Stimulated activated CD8-positive, alpha-beta memory T cell treated with anti-CD3 and anti-CD28 coated beads, Interleukin-7, amount 100 ng/mL, for 4 hours (primary cell): ENCODE results near the gene WRAP73.
A peak's percentile ranks its signal among the peaks of the same experiment; 100 is the strongest.

Experiments used
- DNase-seq, 2 donors: peaks; one replicate each; pipeline ENCODE4 v3.0.0-alpha.2; 2020; ENCODE audit warnings: low read depth in 2 of 2

The WRAP73 gene

DNA sequence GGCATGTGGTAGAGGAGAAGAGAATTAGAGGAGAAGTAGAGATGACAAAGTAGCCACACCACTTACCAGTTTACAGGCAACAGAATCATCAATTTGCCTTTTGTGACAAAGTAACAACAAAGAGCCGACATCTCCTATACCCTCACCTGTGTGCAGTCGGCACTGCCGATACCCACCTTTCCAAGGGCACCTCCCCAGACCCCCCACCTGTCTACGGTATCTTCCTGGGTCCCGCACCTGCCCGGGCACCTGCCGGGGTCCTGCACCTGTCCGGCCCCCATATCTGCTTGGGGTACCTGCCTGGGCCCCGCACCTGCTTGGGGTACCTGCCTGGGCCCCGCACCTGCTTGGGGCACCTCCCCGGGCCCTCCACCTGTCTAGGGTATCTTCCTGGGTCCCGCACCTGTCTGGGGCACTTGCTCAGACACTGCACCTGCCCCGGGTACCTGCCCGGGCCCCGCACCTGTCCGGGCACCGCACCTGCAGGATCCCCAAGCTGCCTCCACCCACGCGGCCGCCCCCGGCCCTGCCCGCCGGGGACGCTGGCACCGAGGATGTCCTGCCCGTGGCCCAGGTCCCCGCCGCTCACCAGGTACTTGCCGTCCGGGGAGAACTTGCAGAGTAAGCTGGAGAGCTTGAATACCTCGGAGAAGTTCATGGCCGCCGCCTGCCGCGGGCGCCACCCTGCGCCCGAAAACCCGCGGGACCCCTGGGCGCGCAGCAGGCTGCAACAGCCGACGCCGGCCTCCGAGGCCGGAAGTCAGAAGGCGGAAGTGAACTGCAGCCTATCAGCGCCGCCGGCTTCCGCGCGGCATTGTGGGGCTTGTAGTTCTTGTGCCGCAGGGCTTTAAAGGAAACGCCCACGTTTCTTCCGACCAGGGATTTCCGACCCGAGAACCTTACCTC is at the start of gene WRAP73:
Gene WRAP73 (minus strand): TSS at position 762 of the 906 bp plus-strand sequence. CDS start 104 bp downstream, at position 658.
- DNase-seq = peak; percentile 85 to 86

- no peak for DNase-seq
Observed at GRCh38 chr1:3699596-3699995, 49.7 kb upstream of the WRAP73 start.

DNA sequence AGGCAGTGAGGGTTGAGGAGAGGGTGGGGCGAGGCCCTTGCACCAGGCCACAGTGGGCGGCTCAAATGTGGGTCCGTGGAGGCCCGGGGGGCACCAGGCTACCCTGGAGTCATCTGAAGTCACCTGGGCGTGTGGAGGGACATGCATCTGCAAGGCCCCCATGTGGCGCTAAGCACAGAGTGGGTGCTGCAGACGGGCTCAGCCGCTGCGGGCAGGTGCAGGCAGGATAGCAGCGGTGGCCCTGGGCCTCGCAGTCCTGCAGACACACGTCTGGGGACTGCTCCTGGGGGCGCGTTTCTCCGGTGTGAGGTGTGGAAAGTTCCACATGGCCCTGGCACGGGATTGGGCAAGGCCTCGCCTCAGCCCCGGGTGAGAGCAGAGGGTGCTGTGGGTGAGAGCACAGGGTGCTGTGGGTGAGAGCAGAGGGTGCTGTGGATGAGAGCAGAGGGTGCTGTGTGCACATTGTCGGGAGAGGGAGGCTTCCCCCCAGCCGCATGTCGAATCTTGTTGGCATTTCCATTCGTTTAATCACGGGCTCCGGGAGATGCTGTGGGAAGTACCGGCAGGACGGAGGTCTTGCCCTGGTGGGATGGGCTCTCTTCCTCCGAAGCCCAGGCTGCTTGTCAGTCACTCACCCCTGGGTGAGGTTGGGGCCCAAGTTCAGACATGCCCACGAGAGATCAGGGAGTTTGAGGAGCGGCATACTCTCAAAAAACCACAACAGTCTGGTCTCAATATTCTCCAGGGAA is 48.9 kb upstream of the WRAP73 start:
- DNase-seq = no peak

DNA sequence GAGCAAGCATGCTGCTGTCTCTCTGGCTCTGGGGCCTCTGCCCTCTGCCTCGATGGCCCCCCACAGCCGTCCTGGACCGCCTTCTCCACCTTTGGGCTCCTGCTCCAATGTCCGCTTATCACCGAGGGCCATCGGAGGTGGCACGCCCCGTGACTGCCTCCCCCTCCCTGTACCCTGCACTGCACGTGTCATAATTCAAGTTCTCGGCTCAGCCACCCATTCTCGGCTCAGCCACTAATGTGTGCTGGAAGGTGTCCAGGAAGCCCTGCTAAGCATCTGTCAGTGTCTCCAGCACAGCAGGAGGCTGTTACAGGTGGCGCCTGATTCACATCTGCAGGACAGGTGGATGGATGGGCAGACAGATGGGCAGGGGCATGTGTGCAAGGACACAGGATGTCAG is 47.9 kb upstream of the WRAP73 start:
- no peak for DNase-seq

GRCh38 chr1:3697104-3697503 is 47.2 kb upstream of the WRAP73 start:
- no peak for DNase-seq

DNA sequence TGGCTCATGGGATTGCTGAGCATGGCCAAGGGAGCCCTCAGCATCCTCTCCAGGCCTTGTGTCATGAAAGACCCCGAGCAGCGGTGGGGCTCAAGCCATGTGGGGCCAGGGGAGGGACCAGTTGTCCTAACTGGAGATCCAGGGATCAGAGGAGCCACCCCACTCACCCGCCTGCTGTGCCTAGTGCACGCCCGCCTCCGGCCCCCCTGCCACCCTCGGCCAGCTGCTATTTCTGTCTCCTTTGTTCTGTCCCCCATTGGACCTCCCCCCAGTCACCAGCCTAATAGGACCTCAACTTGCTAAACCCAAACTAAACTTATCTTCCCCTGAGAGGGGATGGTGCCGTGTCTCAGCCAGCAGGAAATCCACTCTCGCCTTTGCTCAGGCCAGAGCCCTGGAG is 46.8 kb upstream of the WRAP73 start:
- no peak for DNase-seq

DNA sequence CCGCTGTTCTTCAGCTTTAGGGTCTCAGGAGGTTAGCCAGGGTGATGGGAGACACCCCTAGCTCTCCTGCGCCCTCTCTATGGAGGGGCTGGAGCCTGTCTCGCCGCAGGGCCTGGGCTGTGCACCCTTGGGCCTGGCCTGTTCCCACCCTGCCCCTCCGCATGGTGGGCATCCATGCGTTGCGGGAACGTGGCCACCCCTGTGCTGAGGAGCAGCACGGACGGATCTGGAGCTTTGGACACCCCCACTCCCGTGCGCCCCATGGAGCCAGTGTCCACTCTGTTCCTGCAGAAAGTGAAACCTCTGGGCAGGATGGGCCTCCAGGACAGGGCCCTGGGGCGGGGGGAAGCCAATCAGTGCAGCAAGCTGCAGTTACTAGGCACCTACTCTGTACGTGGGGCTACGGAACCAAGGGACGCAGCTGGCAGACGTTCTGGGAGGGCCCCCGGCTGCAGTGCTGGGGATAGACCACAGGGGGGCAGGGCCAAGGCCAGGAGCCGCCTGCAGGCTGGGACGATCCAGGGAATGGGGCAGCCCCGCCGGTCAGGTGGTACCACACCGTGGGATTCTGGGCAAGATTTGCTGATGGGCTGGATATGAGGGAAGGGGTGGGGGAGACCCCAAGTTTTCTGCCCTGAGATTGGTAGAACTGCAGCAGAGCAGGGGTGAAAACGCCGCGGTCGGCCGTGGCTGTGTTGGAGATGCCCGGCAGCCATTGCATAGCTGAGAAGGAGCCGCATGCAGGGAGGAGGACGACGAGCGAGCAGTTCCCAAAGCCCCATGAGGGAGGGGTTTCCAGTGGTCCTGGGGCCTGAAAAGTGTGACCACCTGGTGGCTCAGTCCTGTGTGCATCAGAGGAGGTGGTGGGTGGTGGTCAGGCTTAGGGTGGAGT is 45.7 kb upstream of the WRAP73 start:
- no peak for DNase-seq

- DNase-seq = no peak
Observed at GRCh38 chr1:3693321-3693720, 43.4 kb upstream of the WRAP73 start.

DNA sequence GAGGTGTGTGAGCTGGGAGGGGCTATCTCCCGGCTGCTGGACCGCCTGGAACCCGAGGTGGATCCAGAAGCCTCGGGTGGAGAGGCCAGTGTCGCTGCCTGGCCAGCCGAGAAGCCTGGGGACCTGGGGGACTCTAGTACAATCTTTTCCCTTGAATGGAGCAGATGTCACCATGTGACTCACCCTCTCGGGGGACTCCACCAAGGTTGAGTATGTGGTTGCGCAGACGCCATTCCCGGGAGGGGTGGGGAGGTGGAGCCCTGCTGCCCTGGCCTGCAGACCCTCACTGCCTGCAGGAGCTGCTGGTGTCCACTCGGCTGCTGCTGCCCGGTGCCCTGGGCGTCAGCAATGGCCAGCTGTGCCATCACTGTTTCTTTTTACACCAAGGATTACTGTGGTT is 42.7 kb upstream of the WRAP73 start:
- no peak for DNase-seq

DNA sequence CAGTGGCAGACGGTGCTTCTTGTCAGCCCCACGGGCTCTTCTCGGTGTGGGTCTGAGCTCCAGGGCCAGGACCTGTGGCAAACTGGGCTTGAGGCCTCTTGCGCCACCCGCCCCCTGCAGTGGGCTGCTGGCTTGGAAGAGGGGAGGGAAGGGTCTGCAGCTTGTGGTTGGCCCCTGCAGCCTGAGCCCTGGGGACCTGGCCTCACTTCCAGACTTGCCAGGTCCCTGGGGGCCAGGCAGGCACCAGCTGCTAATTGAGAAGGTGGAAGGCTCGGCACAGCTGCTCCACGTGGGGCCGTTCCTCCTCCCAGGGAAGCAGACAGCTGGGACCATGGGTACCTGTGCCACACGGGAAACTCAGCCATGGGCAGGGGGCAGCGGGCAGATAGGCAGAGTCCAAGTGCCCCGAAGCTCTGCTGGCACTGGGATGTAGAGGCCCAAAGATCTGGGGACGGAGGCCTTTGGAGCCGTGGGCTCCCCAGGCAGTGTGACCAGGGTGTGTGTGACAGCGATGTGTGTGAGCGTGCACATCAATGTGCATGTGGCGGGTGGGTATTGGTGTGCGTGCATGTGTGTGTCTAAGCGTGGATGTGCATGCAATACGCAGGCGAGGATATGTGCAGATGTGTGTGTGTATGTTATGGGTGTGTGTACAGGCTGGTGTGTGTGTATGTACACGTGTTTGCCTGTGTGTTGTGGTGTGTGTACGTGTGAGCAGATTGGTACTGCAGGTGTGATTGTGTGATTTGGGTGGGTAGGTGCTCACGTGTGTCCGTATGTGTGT is 41.7 kb upstream of the WRAP73 start:
- DNase-seq = no peak

DNA sequence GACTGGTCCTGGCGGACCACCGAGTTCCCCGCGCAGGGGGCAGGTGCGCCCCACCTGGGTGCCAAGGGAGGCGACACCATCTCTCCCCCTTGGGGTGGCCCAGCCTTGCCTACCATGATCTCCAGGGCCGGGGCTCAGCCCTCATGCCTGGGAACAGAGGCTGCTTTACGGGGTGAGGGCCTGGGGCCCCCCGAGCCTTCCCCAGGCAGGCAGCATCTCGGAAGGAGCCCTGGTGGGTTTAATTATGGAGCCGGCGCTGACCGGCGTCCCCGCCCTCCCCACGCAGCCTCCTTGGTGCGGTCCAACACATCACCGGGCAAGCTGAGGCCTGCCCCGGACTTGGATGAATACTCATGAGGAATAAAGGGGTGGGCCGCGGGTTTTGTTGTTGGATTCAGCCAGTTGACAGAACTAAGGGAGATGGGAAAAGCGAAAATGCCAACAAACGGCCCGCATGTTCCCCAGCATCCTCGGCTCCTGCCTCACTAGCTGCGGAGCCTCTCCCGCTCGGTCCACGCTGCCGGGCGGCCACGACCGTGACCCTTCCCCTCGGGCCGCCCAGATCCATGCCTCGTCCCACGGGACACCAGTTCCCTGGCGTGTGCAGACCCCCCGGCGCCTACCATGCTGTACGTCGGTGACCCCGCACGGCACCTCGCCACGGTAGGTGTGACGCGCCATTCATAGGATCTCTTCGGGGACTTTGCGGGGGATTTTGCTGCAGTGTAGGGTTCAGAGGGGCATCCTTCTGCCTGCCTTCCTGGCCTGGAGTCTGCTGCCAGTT is 40.6 kb upstream of the WRAP73 start:
- DNase-seq = no peak

DNA sequence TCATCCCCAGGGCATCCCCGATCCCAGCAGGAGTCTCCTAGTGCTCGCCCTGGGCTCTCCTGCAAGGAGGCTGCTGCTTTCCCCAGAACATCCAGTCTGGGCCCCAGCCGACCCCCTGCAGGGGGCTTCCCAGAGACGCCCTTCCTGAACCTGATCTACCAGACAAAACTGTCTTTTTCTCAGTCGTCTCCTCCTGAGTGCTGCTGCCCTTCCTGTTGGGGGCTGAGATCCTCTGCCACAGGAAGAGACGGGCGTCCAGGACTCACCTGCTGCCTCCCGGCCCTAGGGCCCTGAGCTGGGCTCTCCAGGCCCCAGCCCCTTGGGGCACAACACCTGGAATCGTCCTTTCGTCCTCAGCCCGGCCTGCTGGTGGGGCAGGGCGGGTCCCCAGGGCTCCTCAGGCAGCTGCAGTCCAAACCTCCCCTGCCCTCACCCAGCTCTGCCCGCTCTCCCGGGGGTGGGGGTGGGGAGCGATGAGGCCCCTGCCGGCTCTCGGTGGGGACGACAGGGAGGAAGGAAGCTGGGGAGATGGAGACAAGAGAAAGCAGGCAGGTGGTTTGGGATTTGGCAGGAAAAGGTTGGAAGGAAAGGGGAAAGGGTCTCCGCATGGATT is 39.3 kb upstream of the WRAP73 start:
- no peak for DNase-seq

DNA sequence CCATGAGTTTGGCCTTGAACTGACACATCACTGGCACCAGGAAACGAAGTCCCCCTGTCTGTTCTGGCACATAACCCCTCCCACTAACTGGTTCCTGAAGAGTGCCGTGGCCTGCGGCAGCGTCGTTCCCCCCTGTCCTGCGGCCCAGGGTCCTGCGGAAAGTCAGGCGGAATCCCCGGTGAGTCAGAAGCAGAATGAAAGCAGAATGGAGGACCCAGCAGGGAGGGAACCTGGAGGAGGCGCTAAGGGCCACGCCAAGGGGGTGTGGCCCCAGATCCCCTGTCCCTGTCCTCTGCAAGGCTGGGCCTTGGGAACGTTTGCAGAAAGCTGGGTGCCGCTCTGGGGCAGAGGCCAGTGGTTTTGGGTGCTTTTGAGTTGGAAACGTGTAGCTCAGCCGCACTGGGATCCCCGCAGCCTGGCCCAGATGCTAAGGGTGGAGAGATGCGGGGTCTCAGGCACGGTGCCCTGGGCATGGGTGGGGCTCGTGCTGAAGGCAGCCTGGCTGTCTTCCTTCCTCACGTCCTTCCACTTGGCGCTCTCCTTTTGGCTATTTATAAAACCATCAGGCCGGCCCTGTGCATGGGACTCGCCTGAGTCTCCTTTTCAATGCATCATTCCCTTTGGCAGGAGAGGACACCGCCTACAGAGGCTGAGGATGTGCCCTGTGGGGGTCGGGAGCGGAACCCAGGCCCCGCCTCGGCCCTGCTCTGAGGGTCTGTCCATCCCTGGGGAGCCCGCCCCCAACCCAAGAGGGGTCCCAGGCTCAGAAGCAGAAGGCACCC is 38.6 kb upstream of the WRAP73 start:
- no peak for DNase-seq

DNA sequence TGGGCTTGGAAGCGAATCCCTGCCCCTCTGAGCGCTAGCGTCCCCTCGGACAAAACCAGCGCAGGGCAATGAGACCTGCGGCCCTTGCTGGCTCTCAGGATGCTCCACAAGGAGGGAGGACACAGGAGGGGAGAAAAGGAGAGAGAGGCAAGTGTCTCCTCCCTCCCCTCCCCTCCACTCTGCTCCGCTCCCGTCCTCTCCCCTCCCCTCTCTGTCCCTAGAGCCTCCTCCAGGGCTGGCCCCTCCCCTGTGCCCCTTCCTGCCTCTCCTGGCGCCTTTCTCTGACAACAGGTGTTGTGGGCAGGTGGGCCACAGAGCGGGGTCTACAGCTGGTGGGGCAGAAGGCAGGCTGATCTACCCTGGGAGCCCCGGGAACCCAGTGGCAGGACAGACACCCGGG is 37.6 kb upstream of the WRAP73 start:
- DNase-seq = no peak

- no peak for DNase-seq
Observed at GRCh38 chr1:3685906-3686305, 36.0 kb upstream of the WRAP73 start.

- no peak for DNase-seq
Observed at GRCh38 chr1:3685222-3685621, 35.3 kb upstream of the WRAP73 start.

DNA sequence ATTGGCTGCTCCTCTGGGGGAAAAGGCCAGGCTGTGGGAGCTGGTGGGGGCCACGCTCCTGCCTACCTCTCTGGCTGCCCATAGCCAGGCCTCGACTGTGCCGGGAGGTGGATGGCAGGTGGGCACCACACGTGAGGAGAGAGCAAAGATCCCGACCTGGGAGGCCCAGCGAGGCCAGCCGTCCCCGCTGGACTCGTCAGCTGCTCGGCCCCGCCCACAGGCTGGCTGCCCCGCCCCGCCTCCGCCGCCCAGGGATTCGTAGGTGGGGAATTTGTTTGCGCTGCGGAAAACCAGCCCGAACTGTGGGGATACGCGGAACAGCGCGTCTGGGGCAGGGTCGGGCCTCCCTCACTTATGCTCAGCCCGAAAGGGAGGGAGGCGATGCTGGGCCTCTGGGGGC is 34.1 kb upstream of the WRAP73 start:
- DNase-seq = no peak

DNA sequence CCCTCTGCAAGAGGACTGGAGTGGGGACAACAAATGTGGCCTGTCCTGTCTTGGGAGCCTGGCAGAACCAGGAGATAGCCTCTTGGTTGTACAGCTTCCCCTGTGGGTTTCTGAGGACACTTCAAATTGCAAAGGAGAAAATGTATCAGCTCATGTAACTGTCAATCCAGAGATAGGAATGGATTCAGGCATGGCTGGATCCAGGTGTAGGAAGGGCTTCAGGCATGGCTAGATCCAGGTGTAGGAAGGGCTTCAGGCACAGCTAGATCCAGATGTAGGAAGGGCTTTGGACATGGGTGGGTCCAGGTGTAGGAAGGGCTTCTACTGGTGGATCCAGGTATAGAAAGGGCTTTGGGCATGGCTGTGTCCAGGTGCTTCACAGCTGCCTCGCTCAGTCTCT is 33.3 kb upstream of the WRAP73 start:
- no peak for DNase-seq
